Astrocyte (in vitro differentiated cells and primary cell): ENCODE results near the gene UBE2N.

Source experiments
- CTCF ChIP-seq: IDR thresholded peaks from 2 replicates; pipeline ENCODE4 v1.5.1; 2011; ENCODE audit warnings: low read depth, mild to moderate bottlenecking, inconsistent platforms, low read length, moderate library complexity; ENCODE audit not compliant: insufficient read depth
- EZH2 ChIP-seq: IDR thresholded peaks from 2 replicates; pipeline ENCODE4 v1.6.1; 2012; ENCODE audit warnings: mild to moderate bottlenecking, low read length, inconsistent platforms; ENCODE audit not compliant: insufficient read depth

- TF ChIP-seq CTCF (no peak), EZH2 (no peak)
Observed at GRCh38 chr12:93465841-93466240, 24.1 kb upstream of the UBE2N start.
